GM12878 (cell line): Measurements from ENCODE around the gene RBMS3. TPM values are rescaled to one million over a fixed set of nuclear protein-coding genes. Genes with fewer than 3 reads are reported as not detected.

Experiments used
- ATAC-seq: fragments of 200-7000 bp; cut with Tn5 transposase; 3 replicates; pipeline ENCODE4 v1.9.1; 2020; ENCODE audit warnings: mild to moderate bottlenecking, moderate library complexity
- BruUV-seq: library from RNA; stranded (reverse); fragments of 400-500 nt; replicated peaks from 2 replicates; lab custom pipeline; 2021; lab: Mats Ljungman, UMichigan
- CTCF ChIA-PET: fragments of 300-600 bp; sonication (Branson Sonifier 250); formaldehyde crosslinking; extraction: SDS; loops from one replicate; lab custom pipeline; 2021; ENCODE audit warnings: inconsistent platforms; lab: Yijun Ruan, JAX
- POLR2A ChIA-PET: fragments of 350-600 bp; formaldehyde crosslinking; extraction: SDS; loops from one replicate; lab custom pipeline; 2021; ENCODE audit warnings: inconsistent platforms; lab: Charles Lee
- RAD21 ChIA-PET: fragments of 300-600 bp; sonication (Branson Sonifier 250); formaldehyde crosslinking; loops from one replicate; lab custom pipeline; 2023; ENCODE audit warnings: antibody characterized with exemption; ENCODE audit not compliant: unreplicated experiment; lab: Charles Lee
- SMC1A ChIA-PET: fragments of 300-600 bp; sonication (Branson Sonifier 250); formaldehyde crosslinking; loops from one replicate; lab custom pipeline; 2023; ENCODE audit not compliant: unreplicated experiment, uncharacterized antibody; lab: Charles Lee
- DNase-seq: peaks from one replicate; pipeline ENCODE4 v3.0.0-alpha.2; 2011; ENCODE audit warnings: low read depth, low spot score
- FAIRE-seq: peaks from 3 replicates; lab custom pipeline; 2011; peaks lifted over from hg19 to GRCh38; lab: Jason Lieb, UNC
- H2AFZ ChIP-seq: 2 replicates; pipeline ENCODE4 v1.6.0; 2011; ENCODE audit warnings: low read depth, low read length, control low read depth; ENCODE audit not compliant: control insufficient read depth
- H3K27ac ChIP-seq: 2 replicates; pipeline ENCODE4 v1.5.1; 2011; ENCODE audit warnings: control low read depth; ENCODE audit not compliant: control insufficient read depth, insufficient read depth
- H3K27me3 ChIP-seq, 2 experiments: replicated peaks in 1 of 2; 2 replicates each; pipeline versions ENCODE4 v1.6.0 to v1.6.1; 2011; ENCODE audit warnings: low read length in 1 of 2; ENCODE audit not compliant: control insufficient read depth in 2 of 2, insufficient read depth in 2 of 2
- H3K36me3 ChIP-seq, 2 experiments: 2 replicates each; pipeline ENCODE4 v1.5.1; 2011; ENCODE audit warnings: low read length in 1 of 2; ENCODE audit not compliant: control insufficient read depth in 2 of 2, insufficient read depth in 2 of 2
- H3K4me1 ChIP-seq: 2 replicates; pipeline ENCODE4 v1.6.1; 2011; ENCODE audit warnings: mild to moderate bottlenecking, low read length, moderate library complexity, mixed read lengths; ENCODE audit not compliant: control insufficient read depth, insufficient read depth
- H3K4me2 ChIP-seq: 2 replicates; pipeline ENCODE4 v1.6.0; 2011; ENCODE audit warnings: control low read depth; ENCODE audit not compliant: control insufficient read depth, insufficient read depth
- H3K4me3 ChIP-seq: fragments of 200-600 bp; sonication (generic); 2 replicates; pipeline ENCODE4 v1.5.1; 2016
- H3K79me2 ChIP-seq: 2 replicates; pipeline ENCODE4 v1.6.0; 2011; ENCODE audit warnings: low read length; ENCODE audit not compliant: control insufficient read depth, insufficient read depth
- H3K9ac ChIP-seq: 2 replicates; pipeline ENCODE4 v1.8.0; 2011; ENCODE audit warnings: low read length, control low read depth, mixed read lengths; ENCODE audit not compliant: control insufficient read depth, insufficient read depth
- H3K9me3 ChIP-seq: replicated peaks from 3 replicates; pipeline ENCODE4 v1.5.1; 2011; ENCODE audit warnings: mild to moderate bottlenecking, low read length; ENCODE audit not compliant: control insufficient read depth, insufficient read depth
- H4K20me1 ChIP-seq: 2 replicates; pipeline ENCODE4 v1.6.0; 2011; ENCODE audit not compliant: control insufficient read depth, insufficient read depth
- CHD2 ChIP-seq: IDR thresholded peaks from 2 replicates; pipeline ENCODE4 v1.6.1; 2011; ENCODE audit warnings: low read depth, low read length, improper control_type of control experiment, borderline replicate concordance
- LARP7 ChIP-seq: fragments of 450-650 bp; IDR thresholded peaks from 2 replicates; pipeline ENCODE4 v1.6.1; 2017; ENCODE audit warnings: mild to moderate bottlenecking
- MEF2B ChIP-seq: fragments of 450-650 bp; IDR thresholded peaks from 2 replicates; pipeline ENCODE4 v1.6.1; 2018; ENCODE audit warnings: mild to moderate bottlenecking, moderate library complexity; ENCODE audit not compliant: partially characterized antibody, poor library complexity, severe bottlenecking
- MXI1 ChIP-seq: fragments of 150-350 bp; IDR thresholded peaks from 2 replicates; pipeline ENCODE4 v1.6.1; 2011; ENCODE audit warnings: low read depth, mild to moderate bottlenecking, inconsistent platforms, low read length, improper control_type of control experiment
- MYB ChIP-seq: fragments of 150-350 bp; IDR thresholded peaks from 2 replicates; pipeline ENCODE4 v1.6.1; 2014; ENCODE audit warnings: mild to moderate bottlenecking, low read depth, low read length, borderline replicate concordance
- POLR2A ChIP-seq: IDR thresholded peaks from 2 replicates; pipeline ENCODE4 v1.6.1; 2011; ENCODE audit warnings: low read depth, mild to moderate bottlenecking, low read length
- POLR2AphosphoS2 ChIP-seq: IDR thresholded peaks from 2 replicates; pipeline ENCODE4 v1.6.1; 2011; ENCODE audit warnings: low read depth, mild to moderate bottlenecking, low read length, improper control_type of control experiment, moderate library complexity
- RAD51 ChIP-seq: fragments of 450-650 bp; IDR thresholded peaks from 2 replicates; pipeline ENCODE4 v1.6.1; 2016; ENCODE audit warnings: moderate library complexity, mild to moderate bottlenecking, inconsistent platforms
- SIX5 ChIP-seq: IDR thresholded peaks from 2 replicates; pipeline ENCODE4 v1.6.1; 2011; ENCODE audit warnings: mild to moderate bottlenecking, low read depth, low read length, moderate library complexity; ENCODE audit not compliant: severe bottlenecking
- SPI1 ChIP-seq: IDR thresholded peaks from 2 replicates; pipeline ENCODE4 v1.6.1; 2011; ENCODE audit warnings: low read depth, mild to moderate bottlenecking, low read length, moderate library complexity, borderline replicate concordance; ENCODE audit not compliant: insufficient read depth
- WGBS: methylation state at CpG from one replicate; pipeline ENCODE4 v1.1.6; 2016; ENCODE audit warnings: low lambda C conversion rate; ENCODE audit not compliant: insufficient replicate concordance, insufficient coverage; ENCODE audit errors: missing lambda C conversion rate; 5-methylcytosine and 5-hydroxymethylcytosine counted together
- in situ Hi-C: fragments of 300-500 bp; cut with MboI; formaldehyde crosslinking; loops from 9 replicates; pipeline ENCODE4 v1.14.3; 2018; ENCODE audit warnings: mixed read lengths
- intact Hi-C: fragments of 100-400 bp; cut with micrococcal nuclease; formaldehyde crosslinking; loops from one replicate; pipeline ENCODE4 v1.14.2; 2022; ENCODE audit not compliant: unreplicated experiment
- polyA plus RNA-seq, 11 experiments: library from polyadenylated mRNA; depleted of rRNA in 4 of 11; unstranded in 6 of 11; stranded (reverse) in 5 of 11; fragments of >200 nt; fragmentation: Nextera tagmentation in 4 of 11; fragmentation: Illumina TruSeq in 1 of 11; extraction: Ambion mirVana in 4 of 11; extraction: Trizol in 1 of 11; gene quantifications; 1 replicate in 1 of 11; 2 replicates in 10 of 11; pipeline versions ENCODE4 v1.2.1 to v1.2.3, GENCODE V29; 2011 to 2016; ENCODE audit warnings: inconsistent platforms in 2 of 11, missing spikeins in 2 of 11, low read depth in 1 of 11
- total RNA-seq, 4 experiments: library from RNA; depleted of rRNA in 3 of 4; stranded (reverse); fragments of >200 nt in 3 of 4; fragmentation: Illumina TruSeq in 1 of 4; extraction: Trizol in 1 of 4; gene quantifications; 2 replicates each; pipeline versions ENCODE4 v1.2.1 to v1.2.3, GENCODE V29; 2013 to 2021
- TF ChIP-seq, protein P1 (sequence below): IDR thresholded peaks from 2 replicates; pipeline ENCODE4 v1.6.1; 2011; ENCODE audit warnings: low read depth, low read length, improper control_type of control experiment, borderline replicate concordance

RBMS3 gene
- total and polyA plus RNA-seq, 10 of the 15 experiments (the other 5 are each of a cell fraction or from before 2014, with no cell fraction given) = 0.79 to 4.7 (median 3.1) TPM

DNA sequence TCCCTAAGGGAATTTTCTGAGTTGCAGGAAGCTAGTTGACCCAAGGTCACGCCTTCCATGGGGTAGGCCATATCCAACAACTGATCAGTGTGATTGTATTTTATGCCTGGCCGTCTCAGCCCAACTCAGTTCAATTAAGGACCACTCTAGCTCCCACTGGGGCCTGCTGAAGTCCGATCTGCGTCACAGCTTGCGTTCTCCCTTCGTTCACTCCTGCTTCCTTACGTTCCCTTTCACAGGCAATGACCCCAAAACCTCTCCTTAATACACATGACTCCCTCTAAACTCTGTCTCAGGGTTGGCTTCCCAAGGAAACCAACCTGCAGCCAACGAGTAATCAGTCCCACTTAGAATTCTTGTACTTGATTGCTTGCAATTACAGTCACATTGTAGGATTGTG, 428.0 kb downstream of the RBMS3 start:
- WGBS = 47% methylated on average over 8 of the region's 8 CpGs
- POLR2A ChIA-PET = no interaction called here
- ATAC-seq (no peak), DNase-seq (no peak), FAIRE-seq (no peak)
- Histone ChIP-seq H3K27me3 (no peaks in the 10 kb centered on the region), H4K20me1 (no peaks in the 10 kb centered on the region), H3K4me1 (no peaks in the 10 kb centered on the region), H3K4me3 (no peak overlapping the region), H3K4me2 (no peak overlapping the region), H3K9ac (no peak overlapping the region), H3K9me3 (no peaks in the 10 kb centered on the region; the same call in 2 of the 3 replicates), H2AFZ (no peak overlapping the region), H3K36me3 (no peaks in the 10 kb centered on the region), H3K27ac (no peak overlapping the region), H3K79me2 (no peaks in the 10 kb centered on the region)
- CTCF ChIA-PET = interaction anchor here (1.0 to 2.4 kb wide), 3 partner anchors 9 to 55 kb away, joined by 4 to 11 read pairs (median 5); no protein-coding TSS in a partner anchor
- RAD21 ChIA-PET = no interaction called here
- BruUV-seq = no TSS peak
- intact Hi-C loops (no loop called here), in situ Hi-C loops (no loop called here)
- SMC1A ChIA-PET = interaction anchor here (0.6 to 1.8 kb wide), 3 partner anchors 10 to 329 kb away, joined by 3 to 7 read pairs (median 3); no protein-coding TSS in a partner anchor
- TF ChIP-seq, protein P1, sequence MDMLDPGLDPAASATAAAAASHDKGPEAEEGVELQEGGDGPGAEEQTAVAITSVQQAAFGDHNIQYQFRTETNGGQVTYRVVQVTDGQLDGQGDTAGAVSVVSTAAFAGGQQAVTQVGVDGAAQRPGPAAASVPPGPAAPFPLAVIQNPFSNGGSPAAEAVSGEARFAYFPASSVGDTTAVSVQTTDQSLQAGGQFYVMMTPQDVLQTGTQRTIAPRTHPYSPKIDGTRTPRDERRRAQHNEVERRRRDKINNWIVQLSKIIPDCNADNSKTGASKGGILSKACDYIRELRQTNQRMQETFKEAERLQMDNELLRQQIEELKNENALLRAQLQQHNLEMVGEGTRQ = no peak
- TF ChIP-seq POLR2A = no peak
- TF ChIP-seq SIX5 = no peak
- TF ChIP-seq MEF2B = no peak
- no peak for TF ChIP-seq MXI1
- TF ChIP-seq POLR2AphosphoS2 = no peak
- TF ChIP-seq SPI1 = no peak
- no peak for TF ChIP-seq CHD2
- TF ChIP-seq RAD51 = no peak
- no peak for TF ChIP-seq MYB
- TF ChIP-seq LARP7 = no peak
- TF ChIP-seq, all 136 proteins: peak for 0
